ENCODE measurements around the gene SUGP2. TPM values are rescaled to one million over a fixed set of nuclear protein-coding genes. Genes with fewer than 3 reads are reported as not detected.
A peak's percentile ranks its signal among the peaks of the same experiment; 100 is the strongest.

Gene SUGP2
- total and polyA plus RNA-seq, 9 of the 15 experiments (the other 6 are each of a cell fraction or from before 2014, with no cell fraction given) = 13.1 to 101 (median 63.1) TPM

GRCh38 chr19:18975869-18976268 is 57.4 kb downstream of the SUGP2 start:
- DNase-seq (ENCODE audit: extremely low read depth in 1 of 4, low spot score in 3 of 4) = no peak
- Histone ChIP-seq H3K27ac (ENCODE audit: extremely low read depth, low read depth, low read length) (no peak overlapping the region), H3K27me3 (ENCODE audit: control insufficient read depth in 2 of 2, insufficient read depth in 2 of 2, low read length in 2 of 2) (no peaks in the 10 kb centered on the region; a peak in 1 of 5 replicates), H3K9me1 (ENCODE audit: control insufficient read depth, insufficient read depth, low read length) (no peaks in the 10 kb centered on the region), H4K20me1 (replicated peaks; ENCODE audit: control insufficient read depth, insufficient read depth, low read length) (no peaks in the 10 kb centered on the region), H2AFZ (ENCODE audit: low read depth, low read length) (no peak overlapping the region), H3K36me3 (ENCODE audit: control insufficient read depth, insufficient read depth, low read length) (no peaks in the 10 kb centered on the region), H3K4me1 (replicated peaks in 1 of 2; ENCODE audit: control insufficient read depth in 2 of 2, insufficient read depth in 2 of 2, low read length in 2 of 2) (peaks cover 9 to 12% of the 10 kb centered on the region in 2 experiments), H3K4me3 (no peak overlapping the region), H3K79me2 (ENCODE audit: control insufficient read depth, insufficient read depth, low read length) (no peaks in the 10 kb centered on the region), H3K9ac (ENCODE audit: insufficient read depth in 1 of 2, low read depth in 2 of 2, low read length in 2 of 2) (no peak overlapping the region), H3K4me2 (ENCODE audit: insufficient read depth, low read length) (no peak overlapping the region), H3K9me3 (replicated peaks; ENCODE audit: control insufficient read depth, insufficient read depth, low read depth, low read length) (no peaks in the 10 kb centered on the region)
- intact Hi-C loops (cut with micrococcal nuclease) = no loop called here
- ChIA-PET CTCF (ENCODE audit: low intra/inter-chr PET ratio) (interaction anchor here (0.7 kb wide), 1 partner anchor 15 kb away, joined by 6 read pairs; no protein-coding TSS in a partner anchor), POLR2A (no interaction called here)
- no TSS peak for BruUV-seq (replicated peaks)
- WGBS (ENCODE audit: insufficient coverage, low coverage, missing lambda C conversion rate) = 27% methylated on average over 9 of the region's 10 CpGs
- ATAC-seq = no peak
- no peak for FAIRE-seq
- in situ Hi-C loops (cut with MboI) = no loop called here
- TF ChIP-seq IRF9 (tag; IDR thresholded peaks at IDR 0.05) = no peak
- TF ChIP-seq MIER1 (IDR thresholded peaks at IDR 0.05; ENCODE audit: low read depth) = no peak
- TF ChIP-seq SNAPC5 (CRISPR knock-in tag; IDR thresholded peaks at IDR 0.05) = no peak
- no peak for TF ChIP-seq HMG20B (CRISPR knock-in tag; IDR thresholded peaks at IDR 0.05)
- TF ChIP-seq GATAD2B (IDR thresholded peaks at IDR 0.05; ENCODE audit: borderline replicate concordance) = no peak
- TF ChIP-seq MEIS2 (IDR thresholded peaks at IDR 0.05; ENCODE audit: partially characterized antibody) = peak; percentile 20
- no peak for TF ChIP-seq ATF6 (CRISPR knock-in tag; IDR thresholded peaks at IDR 0.05)
- no peak for TF ChIP-seq CXXC5 (CRISPR knock-in tag; IDR thresholded peaks at IDR 0.05)
- peak; percentile 54 for TF ChIP-seq PKNOX1 (IDR thresholded peaks at IDR 0.05)
- TF ChIP-seq KLF16 (IDR thresholded peaks at IDR 0.05) = no peak
- no peak for TF ChIP-seq ZNF408 (CRISPR knock-in tag; IDR thresholded peaks at IDR 0.05; ENCODE audit: low read depth)
- no peak for TF ChIP-seq ZBTB11 (CRISPR knock-in tag; IDR thresholded peaks at IDR 0.05)

Measured in K562 (cell line).